Pancreas (tissue), 10 donors: Measurements from ENCODE around the gene NFIC. TPM values are rescaled to one million over a fixed set of nuclear protein-coding genes. Genes with fewer than 3 reads are reported as not detected.

ENCODE experiments used
- ATAC-seq, 4 donors: fragments of 200-7000 bp; cut with Tn5 transposase; one replicate each; pipeline versions ENCODE4 v1.8.0 to v1.9.1; 2020; ENCODE audit warnings: mild to moderate bottlenecking in 4 of 4, moderate library complexity in 4 of 4
- DNase-seq, 6 donors: peaks; one replicate each; pipeline ENCODE4 v3.0.0-alpha.2; 2020
- FAIRE-seq: peaks from 2 replicates; lab custom pipeline; 2012; peaks lifted over from hg19 to GRCh38; lab: Jason Lieb, UNC
- H3K27ac ChIP-seq, 4 donors: fragments of 200-600 bp; sonication (generic); 1 replicate in 3 of 4; 2 replicates in 1 of 4; pipeline versions ENCODE4 v1.5.0 to v1.8.0; 2020
- H3K27me3 ChIP-seq, 4 donors: fragments of 200-600 bp; one replicate each; pipeline ENCODE4 v1.8.0; 2021
- H3K36me3 ChIP-seq, 3 donors: fragments of 200-600 bp; sonication (generic) in 1 of 3; one replicate each; pipeline versions ENCODE4 v1.5.0 to v1.8.0; 2020 to 2021
- H3K4me1 ChIP-seq, 3 donors: fragments of 200-600 bp; one replicate each; pipeline ENCODE4 v1.8.0; 2021
- H3K4me3 ChIP-seq, 4 donors: fragments of 200-600 bp; sonication (generic) in 2 of 4; one replicate each; pipeline versions ENCODE4 v1.5.0 to v1.8.0; 2020 to 2021
- H3K9me3 ChIP-seq, 4 donors: fragments of 200-600 bp; one replicate each; pipeline ENCODE4 v1.8.0; 2021
- CTCF ChIP-seq, 4 donors: fragments of 200-600 bp; sonication (generic) in 3 of 4; IDR thresholded peaks; one replicate each; pipeline versions ENCODE4 v1.5.0 to v1.8.0; 2021; ENCODE audit warnings: antibody characterized with exemption in 4 of 4
- WGBS, 2 donors: extraction: QIAGEN DNeasy Blood & Tissue Kit; methylation state at CpG; one replicate each; pipeline ENCODE4 v1.1.7; 2013; 5-methylcytosine and 5-hydroxymethylcytosine counted together
- intact Hi-C, 3 donors: fragments of 100-400 bp; cut with DNase I; formaldehyde crosslinking; loops; one replicate each; pipeline versions ENCODE4 v1.11.1 to v1.14.2; 2022
- polyA plus RNA-seq, 2 donors: library from polyadenylated mRNA; stranded (reverse); fragments of 200-250 nt; gene quantifications; one replicate each; pipeline ENCODE4 v1.2.3, GENCODE V29; 2013
- total RNA-seq, 6 donors: library from RNA; stranded (reverse); fragmentation: NEBNext Ultra II Directional in 4 of 6; extraction: Animal tissue kit (Norgen Biotek cat#: 25700) in 4 of 6; gene quantifications; one replicate each; pipeline versions ENCODE4 v1.2.1 to v1.2.4, GENCODE V29; 2021 to 2023
- donor health status: healthy with polysubstance abuse.
- donor health status: DM: no; HTN: no; CAD: no; lungs with moderate emphysema.
- donor health status: DM: no; HTN: no; CAD: no.
- donor health status: control.
- donor health status: control.
- donor health status: Bipolar disorder and iron deficiency.
- donor health status: DM: yes; HTN: yes; CAD: no.
- donor health status: DM: no; HTN: no; CAD: no.
- donor health status: DM: no; HTN: no; CAD: no.
- donor health status: DM: yes; HTN: yes; CAD: no.

Gene NFIC
- total and polyA plus RNA-seq, 8 donors, result 21.3 to 203 (median 115) TPM

- WGBS, 2 donors, result 80 to 81% methylated on average over 15 of the region's 15 CpGs
- H3K27ac ChIP-seq, result no peak overlapping the region
- FAIRE-seq (no peak), ATAC-seq (no peak), DNase-seq (no peak)
- H3K36me3 ChIP-seq, result no peaks in the 10 kb centered on the region
- H3K9me3 ChIP-seq, result no peaks in the 10 kb centered on the region
- no peaks in the 10 kb centered on the region for H3K27me3 ChIP-seq
- H3K4me1 ChIP-seq, result peaks cover 0 to 19% (median 16%) of the 10 kb centered on the region in 3 donors
- TF ChIP-seq CTCF (IDR thresholded peaks at IDR 0.05), result no peak
- intact Hi-C loops, result no loop called here
- H3K4me3 ChIP-seq, result no peak overlapping the region
Measured at GRCh38 chr19:3515891-3516422, 149.6 kb downstream of the NFIC start.

- 24 to 33% methylated on average over 15 of the region's 15 CpGs for WGBS, 2 donors
- FAIRE-seq (no peak), ATAC-seq (peak; percentile 47 to 76 (median 62)), DNase-seq (peak in 5 of 6 donors; percentile 44 to 82 (median 59))
- intact Hi-C loops, result no loop called here
- H3K9me3 ChIP-seq, result no peaks in the 10 kb centered on the region
- H3K4me1 ChIP-seq, result peaks cover 0 to 19% (median 16%) of the 10 kb centered on the region in 3 donors
- no peak for TF ChIP-seq CTCF (IDR thresholded peaks at IDR 0.05)
- no peak overlapping the region for H3K4me3 ChIP-seq
- H3K27ac ChIP-seq, result no peak overlapping the region
- no peaks in the 10 kb centered on the region for H3K27me3 ChIP-seq
- no peaks in the 10 kb centered on the region for H3K36me3 ChIP-seq
Measured at GRCh38 chr19:3516675-3517207, 150.4 kb downstream of the NFIC start.

- no peaks in the 10 kb centered on the region for H3K9me3 ChIP-seq
- DNase-seq (no peak), ATAC-seq (no peak), FAIRE-seq (no peak)
- H3K27ac ChIP-seq, result no peak overlapping the region
- WGBS, 2 donors, result 74 to 80% methylated on average over 2 of the region's 2 CpGs
- no peaks in the 10 kb centered on the region for H3K36me3 ChIP-seq
- intact Hi-C loops, result no loop called here
- no peaks in the 10 kb centered on the region for H3K27me3 ChIP-seq
- no peak overlapping the region for H3K4me3 ChIP-seq
- H3K4me1 ChIP-seq, result peaks cover 0 to 19% (median 16%) of the 10 kb centered on the region in 3 donors
- no peak for TF ChIP-seq CTCF (IDR thresholded peaks at IDR 0.05)
Measured at GRCh38 chr19:3517638-3518037, 151.3 kb downstream of the NFIC start.

DNA sequence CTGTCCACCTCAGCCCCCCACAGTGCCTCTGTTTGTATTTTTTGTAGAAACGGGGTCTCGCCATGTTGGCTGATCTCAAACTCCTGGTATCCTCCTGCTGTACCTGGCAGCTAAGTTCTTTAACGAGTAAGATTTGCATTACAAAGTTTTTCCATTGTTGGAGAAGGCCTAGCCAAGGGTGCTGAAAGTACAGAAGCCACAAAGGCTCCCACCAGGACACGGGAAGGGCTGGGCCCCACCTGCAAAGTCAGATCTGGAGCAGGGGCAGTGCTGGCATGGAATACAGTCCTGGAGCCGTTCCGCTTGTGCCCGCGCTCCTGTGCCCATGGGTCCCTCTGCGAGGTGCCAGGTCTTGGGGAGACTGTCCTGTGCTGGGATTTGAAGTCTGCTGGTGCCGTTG lies 151.9 kb downstream of the NFIC start:
- Histone ChIP-seq H3K4me1 (peaks cover 0 to 16% (median 10%) of the 10 kb centered on the region in 3 donors), H3K9me3 (no peaks in the 10 kb centered on the region), H3K4me3 (no peak overlapping the region), H3K27ac (no peak overlapping the region), H3K36me3 (peaks cover 0 to 1% (median 0%) of the 10 kb centered on the region in 3 donors), H3K27me3 (no peaks in the 10 kb centered on the region)
- intact Hi-C loops, result no loop called here
- no peak for FAIRE-seq
- no peak for TF ChIP-seq CTCF (IDR thresholded peaks at IDR 0.05)
- 51 to 64% methylated on average over 10 of the region's 10 CpGs for WGBS, 2 donors
- no peak for DNase-seq
- ATAC-seq, result no peak

DNA sequence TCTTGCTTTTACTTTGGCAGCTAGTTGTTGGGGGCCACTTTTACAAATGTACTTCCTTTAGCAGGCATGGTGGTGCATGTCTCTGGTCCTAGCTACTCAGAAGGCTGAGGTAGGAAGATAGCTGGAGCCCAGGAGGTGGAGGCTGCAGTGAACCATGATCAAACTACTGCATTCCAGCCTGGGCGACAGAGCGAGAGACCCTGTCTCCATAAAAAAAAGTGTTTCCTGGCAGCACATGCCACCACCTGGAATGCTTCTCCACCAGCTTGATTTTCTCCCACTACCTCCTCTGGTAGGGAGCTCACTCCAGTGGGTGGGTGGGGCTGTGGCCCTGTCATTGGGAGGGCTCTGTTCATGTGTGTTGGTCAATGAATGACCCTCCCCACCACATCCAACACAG lies 152.3 kb downstream of the NFIC start:
- WGBS, 2 donors, result 45 to 48% methylated on average over 2 of the region's 2 CpGs
- H3K27ac ChIP-seq, result no peak overlapping the region
- FAIRE-seq, result no peak
- peaks cover 0 to 16% (median 7%) of the 10 kb centered on the region in 3 donors for H3K4me1 ChIP-seq
- peaks cover 0 to 5% (median 0%) of the 10 kb centered on the region in 3 donors for H3K36me3 ChIP-seq
- DNase-seq, result no peak
- H3K27me3 ChIP-seq, result no peaks in the 10 kb centered on the region
- no peaks in the 10 kb centered on the region for H3K9me3 ChIP-seq
- peak in 2 of 4 donors; percentile 14 to 50 for ATAC-seq
- no peak overlapping the region for H3K4me3 ChIP-seq
- TF ChIP-seq CTCF (IDR thresholded peaks at IDR 0.05), result no peak
- intact Hi-C loops, result no loop called here
